ENCODE data around the gene MAN2B1. TPM values are rescaled to one million over a fixed set of nuclear protein-coding genes. Genes with fewer than 3 reads are reported as not detected.

MAN2B1 gene
- total and polyA plus RNA-seq, 2 experiments from 2014 or later, result 40.6 to 56.5 TPM

- Histone ChIP-seq H3K9me3 (ENCODE audit: low read depth) (no peaks in the 10 kb centered on the region), H3K27ac (no peak overlapping the region), H3K79me2 (ENCODE audit: insufficient read depth) (peaks cover 37% of the 10 kb centered on the region), H4K20me1 (ENCODE audit: insufficient read depth) (no peaks in the 10 kb centered on the region), H3K27me3 (replicated peaks; ENCODE audit: insufficient read depth) (no peaks in the 10 kb centered on the region), H3K9ac (no peak overlapping the region), H3K4me2 (ENCODE audit: unreplicated experiment) (no peak overlapping the region), H2AFZ (no peak overlapping the region), H3K9me2 (ENCODE audit: insufficient read depth) (no peaks in the 10 kb centered on the region), H3K4me1 (ENCODE audit: insufficient read depth) (peaks cover 16% of the 10 kb centered on the region), H3K4me3 (no peak overlapping the region), H3F3A (ENCODE audit: insufficient read depth) (peaks cover 6% of the 10 kb centered on the region; the same call in 1 of the 2 replicates), H3K36me3 (ENCODE audit: low read depth) (no peaks in the 10 kb centered on the region)
- in situ Hi-C loops (cut with MboI), result no loop called here
- no peak for TF ChIP-seq EZH2 (IDR thresholded peaks at IDR 0.05; ENCODE audit: insufficient read depth, poor library complexity, severe bottlenecking)
- DNase-seq, result peak; percentile 26
- 86 to 88% methylated on average over 29 of the region's 29 CpGs for WGBS, 2 experiments (ENCODE audit: low coverage in 1 of 2, low lambda C conversion rate in 2 of 2, missing lambda C conversion rate in 2 of 2)
These were observed 1.9 kb downstream of the MAN2B1 start for GRCh38 chr19:12664406-12665280.

GRCh38 chr19:12660980-12661379 lies 5.6 kb downstream of the MAN2B1 start:
- Histone ChIP-seq H3K9ac (no peak overlapping the region), H3K4me2 (ENCODE audit: unreplicated experiment) (no peak overlapping the region), H3K27ac (no peak overlapping the region), H3K36me3 (ENCODE audit: low read depth) (no peaks in the 10 kb centered on the region; the same call in 1 of the 2 replicates), H3F3A (ENCODE audit: insufficient read depth) (no peaks in the 10 kb centered on the region), H3K9me3 (ENCODE audit: low read depth) (no peaks in the 10 kb centered on the region), H3K9me2 (ENCODE audit: insufficient read depth) (no peaks in the 10 kb centered on the region), H3K4me3 (no peak overlapping the region), H2AFZ (no peak overlapping the region), H3K27me3 (replicated peaks; ENCODE audit: insufficient read depth) (no peaks in the 10 kb centered on the region), H4K20me1 (ENCODE audit: insufficient read depth) (no peaks in the 10 kb centered on the region), H3K4me1 (ENCODE audit: insufficient read depth) (no peaks in the 10 kb centered on the region), H3K79me2 (ENCODE audit: insufficient read depth) (peaks cover 8% of the 10 kb centered on the region)
- in situ Hi-C loops (cut with MboI), result no loop called here
- TF ChIP-seq EZH2 (IDR thresholded peaks at IDR 0.05; ENCODE audit: insufficient read depth, poor library complexity, severe bottlenecking) (no peak), EZH2phosphoT487 (IDR thresholded peaks at IDR 0.05; ENCODE audit: insufficient read depth, low read depth) (no peak)
- DNase-seq, result no peak
- WGBS, 2 experiments (ENCODE audit: low coverage in 1 of 2, low lambda C conversion rate in 2 of 2, missing lambda C conversion rate in 2 of 2), result 88 to 89% methylated on average over 12 of the region's 12 CpGs

GRCh38 chr19:12657966-12658365 lies 8.6 kb downstream of the MAN2B1 start:
- TF ChIP-seq EZH2 (IDR thresholded peaks at IDR 0.05; ENCODE audit: insufficient read depth, poor library complexity, severe bottlenecking), result no peak
- no peak for TF ChIP-seq EZH2phosphoT487 (IDR thresholded peaks at IDR 0.05; ENCODE audit: insufficient read depth, low read depth)
- no peaks in the 10 kb centered on the region for H3K4me1 ChIP-seq (ENCODE audit: insufficient read depth)
- H3K9me2 ChIP-seq (ENCODE audit: insufficient read depth), result no peaks in the 10 kb centered on the region
- no peak overlapping the region for H3K9ac ChIP-seq
- DNase-seq, result no peak
- no peaks in the 10 kb centered on the region for H3K9me3 ChIP-seq (ENCODE audit: low read depth)
- peaks cover 6% of the 10 kb centered on the region; the same call in 1 of the 2 replicates for H3K36me3 ChIP-seq (ENCODE audit: low read depth)
- no peaks in the 10 kb centered on the region for H3K79me2 ChIP-seq (ENCODE audit: insufficient read depth)
- H3K27ac ChIP-seq, result no peak overlapping the region
- WGBS, 2 experiments (ENCODE audit: low coverage in 1 of 2, low lambda C conversion rate in 2 of 2, missing lambda C conversion rate in 2 of 2), result 91 to 99% methylated on average over 19 to 22 of the region's 22 CpGs
- no peaks in the 10 kb centered on the region for H3F3A ChIP-seq (ENCODE audit: insufficient read depth)
- H3K4me2 ChIP-seq (ENCODE audit: unreplicated experiment), result no peak overlapping the region
- in situ Hi-C loops (cut with MboI), result no loop called here
- H2AFZ ChIP-seq, result no peak overlapping the region
- no peaks in the 10 kb centered on the region for H3K27me3 ChIP-seq (replicated peaks; ENCODE audit: insufficient read depth)
- H4K20me1 ChIP-seq (ENCODE audit: insufficient read depth), result no peaks in the 10 kb centered on the region
- H3K4me3 ChIP-seq, result no peak overlapping the region

DNA sequence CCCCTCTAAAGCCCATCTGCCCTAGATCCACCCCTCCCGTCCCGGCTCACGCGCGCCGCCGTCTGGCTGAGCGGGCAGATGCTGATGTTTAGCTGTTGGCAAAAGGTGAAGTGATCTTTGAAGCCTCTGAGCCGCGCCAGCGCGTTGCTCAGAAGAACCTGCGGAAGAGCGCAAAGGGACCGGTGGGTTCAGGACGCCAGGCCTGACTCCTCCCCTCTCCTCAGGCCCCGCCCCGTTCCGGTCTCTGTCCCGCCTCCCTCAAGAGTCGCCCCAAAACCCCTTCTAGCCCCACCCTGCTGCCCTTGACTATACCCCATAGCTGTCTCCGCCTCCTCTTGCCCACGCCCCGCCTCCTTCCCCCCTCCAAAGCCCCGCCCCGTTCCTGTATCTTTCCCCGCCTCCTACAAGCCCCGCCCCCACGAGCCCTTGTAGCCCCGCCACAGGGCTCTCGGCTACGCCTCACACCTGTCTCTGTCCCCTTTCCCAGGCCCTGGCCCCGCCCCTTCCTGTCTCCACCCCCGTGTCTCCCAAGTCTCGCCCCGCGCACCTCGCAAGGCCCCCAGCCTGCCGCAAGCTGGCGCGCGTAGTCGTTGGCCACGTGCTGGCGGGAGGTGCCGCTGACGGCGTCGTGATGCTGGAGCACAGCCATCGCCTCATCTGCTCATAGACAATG lies 9.5 kb downstream of the MAN2B1 start:
- DNase-seq, result peak; percentile 39
- Histone ChIP-seq H3F3A (ENCODE audit: insufficient read depth) (no peaks in the 10 kb centered on the region), H3K36me3 (ENCODE audit: low read depth) (peaks cover 6% of the 10 kb centered on the region; the same call in 1 of the 2 replicates), H3K9me2 (ENCODE audit: insufficient read depth) (no peaks in the 10 kb centered on the region), H3K4me1 (ENCODE audit: insufficient read depth) (no peaks in the 10 kb centered on the region), H3K4me2 (ENCODE audit: unreplicated experiment) (no peak overlapping the region), H3K9me3 (ENCODE audit: low read depth) (no peaks in the 10 kb centered on the region), H4K20me1 (ENCODE audit: insufficient read depth) (no peaks in the 10 kb centered on the region), H3K27me3 (replicated peaks; ENCODE audit: insufficient read depth) (no peaks in the 10 kb centered on the region), H3K9ac (no peak overlapping the region), H3K4me3 (no peak overlapping the region), H3K79me2 (ENCODE audit: insufficient read depth) (no peaks in the 10 kb centered on the region), H2AFZ (no peak overlapping the region), H3K27ac (no peak overlapping the region)
- TF ChIP-seq EZH2 (IDR thresholded peaks at IDR 0.05; ENCODE audit: insufficient read depth, poor library complexity, severe bottlenecking), result no peak
- no peak for TF ChIP-seq EZH2phosphoT487 (IDR thresholded peaks at IDR 0.05; ENCODE audit: insufficient read depth, low read depth)
- 60 to 64% methylated on average over 30 to 50 of the region's 50 CpGs for WGBS, 2 experiments (ENCODE audit: low coverage in 1 of 2, low lambda C conversion rate in 2 of 2, missing lambda C conversion rate in 2 of 2)
- in situ Hi-C loops (cut with MboI), result no loop called here

Data from GM23248 (cell line).